Gastroesophageal sphincter (tissue), 4 donors: ENCODE data around the gene PCCB. TPM values are rescaled to one million over a fixed set of nuclear protein-coding genes. Genes with fewer than 3 reads are reported as not detected.
"Not testable (repeated sequence)": the region's sequence is repeated elsewhere in the genome, so short reads cannot be mapped to it uniquely, and the experiment has no call there.

ENCODE experiments used
- ATAC-seq: fragments of 150-250 bp; one replicate; pipeline ENCODE4 v1.9.1; 2016; ENCODE audit warnings: mild to moderate bottlenecking, moderate library complexity
- H3K27ac ChIP-seq, 4 donors: fragments of 200-600 bp; sonication (generic) in 3 of 4; 1 replicate in 3 of 4; 2 replicates in 1 of 4; pipeline ENCODE4 v1.5.1; 2016 to 2019
- H3K27me3 ChIP-seq: fragments of 200-600 bp; sonication (generic); one replicate; pipeline ENCODE4 v1.5.1; 2019
- H3K36me3 ChIP-seq, 2 donors: fragments of 200-600 bp; sonication (generic); one replicate each; pipeline ENCODE4 v1.5.1; 2019; ENCODE audit warnings: control low read depth in 1 of 2
- H3K4me1 ChIP-seq, 3 donors: fragments of 200-600 bp; sonication (generic); 1 replicate in 2 of 3; 2 replicates in 1 of 3; pipeline ENCODE4 v1.5.1; 2016 to 2019; ENCODE audit warnings: control low read depth in 2 of 3
- H3K4me3 ChIP-seq, 2 donors: fragments of 200-600 bp; sonication (generic); one replicate each; pipeline ENCODE4 v1.5.1; 2019; ENCODE audit warnings: mild to moderate bottlenecking in 1 of 2, moderate library complexity in 1 of 2
- H3K9me3 ChIP-seq, 3 donors: fragments of 200-600 bp; sonication (generic); one replicate each; pipeline ENCODE4 v1.5.1; 2017 to 2019; ENCODE audit warnings: control low read depth in 2 of 3
- CTCF ChIP-seq, 4 experiments: fragments of 200-600 bp in 2 of 4; fragments of 450-650 bp in 2 of 4; sonication (generic) in 1 of 4; IDR thresholded peaks; one replicate each; pipeline ENCODE4 v1.5.1; 2017 to 2019; ENCODE audit warnings: antibody characterized with exemption in 4 of 4, mild to moderate bottlenecking in 2 of 4, moderate library complexity in 2 of 4
- EP300 ChIP-seq: sonication (generic); formaldehyde crosslinking; IDR thresholded peaks from one replicate; pipeline ENCODE4 v1.6.1; 2017; ENCODE audit warnings: antibody characterized with exemption, mild to moderate bottlenecking
- POLR2A ChIP-seq, 2 donors: fragments of 450-650 bp; IDR thresholded peaks; one replicate each; pipeline ENCODE4 v1.6.1; 2017; ENCODE audit warnings: antibody characterized with exemption in 2 of 2, mild to moderate bottlenecking in 2 of 2, moderate library complexity in 1 of 2
- POLR2AphosphoS5 ChIP-seq: sonication (generic); formaldehyde crosslinking; IDR thresholded peaks from one replicate; pipeline ENCODE4 v1.6.1; 2017; ENCODE audit warnings: antibody characterized with exemption
- WGBS, 2 donors: methylation state at CpG; one replicate each; pipeline ENCODE4 v1.1.5; 2018; ENCODE audit warnings: low coverage in 1 of 2; 5-methylcytosine and 5-hydroxymethylcytosine counted together
- total RNA-seq, 4 donors: library from RNA; depleted of rRNA; stranded (reverse); fragments of >200 nt; gene quantifications; one replicate each; pipeline ENCODE4 v1.1.0, GENCODE V29; 2016

Gene PCCB
- total RNA-seq, 4 donors from 2014 or later: 23.7 to 42.8 (median 31.3) TPM

- Histone ChIP-seq H3K4me1 (no peaks in the 10 kb centered on the region), H3K36me3 (peaks cover 0 to 49% of the 10 kb centered on the region in 2 donors), H3K9me3 (no peaks in the 10 kb centered on the region), H3K27ac (no peak overlapping the region), H3K4me3 (no peak overlapping the region), H3K27me3 (no peaks in the 10 kb centered on the region)
- ATAC-seq: no peak
- WGBS, 2 donors: 96 to 97% methylated on average over 4 to 5 of the region's 5 CpGs
- no peak for TF ChIP-seq CTCF (IDR thresholded peaks at IDR 0.05)
- no peak for TF ChIP-seq EP300
- no peak for TF ChIP-seq POLR2AphosphoS5
- no peak for TF ChIP-seq POLR2A (IDR thresholded peaks at IDR 0.05)
These were observed 20.0 kb downstream of the PCCB start for GRCh38 chr3:136270179-136270578.

- H3K27ac ChIP-seq, H3K4me1 ChIP-seq, H3K4me3 ChIP-seq, ATAC-seq, H3K9me3 ChIP-seq, H3K27me3 ChIP-seq: not testable (repeated sequence)
- peaks cover 0 to 39% of the 10 kb centered on the region in 2 donors for H3K36me3 ChIP-seq
- 92 to 93% methylated on average over 2 of the region's 2 CpGs for WGBS, 2 donors
These were observed 21.5 kb downstream of the PCCB start for GRCh38 chr3:136271626-136272025.

- Histone ChIP-seq H3K4me1 (no peaks in the 10 kb centered on the region), H3K9me3 (peaks cover 0 to 25% (median 0%) of the 10 kb centered on the region in 3 donors), H3K4me3 (no peak overlapping the region), H3K27me3 (no peaks in the 10 kb centered on the region), H3K36me3 (peaks cover 0 to 53% of the 10 kb centered on the region in 2 donors), H3K27ac (no peak overlapping the region)
- 90 to 100% methylated on average over 2 of the region's 4 CpGs for WGBS, 2 donors
- TF ChIP-seq POLR2AphosphoS5 (no peak), EP300 (no peak), POLR2A (IDR thresholded peaks at IDR 0.05) (no peak), CTCF (IDR thresholded peaks at IDR 0.05) (no peak)
- no peak for ATAC-seq
These were observed 26.1 kb downstream of the PCCB start for GRCh38 chr3:136276049-136276755.

GRCh38 chr3:136277115-136277514, 27.0 kb downstream of the PCCB start:
- TF ChIP-seq CTCF (IDR thresholded peaks at IDR 0.05) (no peak), POLR2A (IDR thresholded peaks at IDR 0.05) (no peak), POLR2AphosphoS5 (no peak), EP300 (no peak)
- H3K4me3 ChIP-seq: no peak overlapping the region
- peaks cover 0 to 31% (median 0%) of the 10 kb centered on the region in 3 donors for H3K9me3 ChIP-seq
- H3K4me1 ChIP-seq: peaks cover 0 to 4% (median 0%) of the 10 kb centered on the region in 3 donors
- 93 to 100% methylated on average over 1 to 2 of the region's 5 CpGs for WGBS, 2 donors
- no peaks in the 10 kb centered on the region for H3K27me3 ChIP-seq
- no peak for ATAC-seq
- H3K36me3 ChIP-seq: peaks cover 0 to 56% of the 10 kb centered on the region in 2 donors
- H3K27ac ChIP-seq: no peak overlapping the region

- Histone ChIP-seq H3K27me3 (no peaks in the 10 kb centered on the region), H3K4me3 (no peak overlapping the region), H3K27ac (no peak overlapping the region), H3K36me3 (peaks cover 0 to 56% of the 10 kb centered on the region in 2 donors), H3K4me1 (peaks cover 0 to 6% (median 0%) of the 10 kb centered on the region in 3 donors), H3K9me3 (peaks cover 0 to 31% (median 0%) of the 10 kb centered on the region in 3 donors)
- 100% methylated on average over 1 of the region's 4 CpGs; no CpG with 5 or more reads in 1 of the 2 donors for WGBS, 2 donors
- no peak for TF ChIP-seq CTCF (IDR thresholded peaks at IDR 0.05)
- TF ChIP-seq POLR2AphosphoS5: no peak
- TF ChIP-seq EP300: no peak
- no peak for TF ChIP-seq POLR2A (IDR thresholded peaks at IDR 0.05)
- no peak for ATAC-seq
These were observed 27.5 kb downstream of the PCCB start for GRCh38 chr3:136277634-136278033.
